Retinal pigment epithelial cell (primary cell): ENCODE results near the gene FGF14.

Source experiments
- DNase-seq: peaks from one replicate; pipeline ENCODE4 v3.0.0-alpha.2; 2010; ENCODE audit warnings: low read depth
- H3K4me3 ChIP-seq: 2 replicates; pipeline ENCODE4 v1.5.1; 2011; ENCODE audit warnings: mild to moderate bottlenecking, low read length, control low read depth, moderate library complexity
- TF ChIP-seq, protein P1 (sequence below): conservative IDR thresholded peaks from 2 replicates; pipeline ENCODE4 v1.5.1; 2011; ENCODE audit warnings: low read depth, low read length, control low read depth, inconsistent platforms

Gene FGF14

DNA sequence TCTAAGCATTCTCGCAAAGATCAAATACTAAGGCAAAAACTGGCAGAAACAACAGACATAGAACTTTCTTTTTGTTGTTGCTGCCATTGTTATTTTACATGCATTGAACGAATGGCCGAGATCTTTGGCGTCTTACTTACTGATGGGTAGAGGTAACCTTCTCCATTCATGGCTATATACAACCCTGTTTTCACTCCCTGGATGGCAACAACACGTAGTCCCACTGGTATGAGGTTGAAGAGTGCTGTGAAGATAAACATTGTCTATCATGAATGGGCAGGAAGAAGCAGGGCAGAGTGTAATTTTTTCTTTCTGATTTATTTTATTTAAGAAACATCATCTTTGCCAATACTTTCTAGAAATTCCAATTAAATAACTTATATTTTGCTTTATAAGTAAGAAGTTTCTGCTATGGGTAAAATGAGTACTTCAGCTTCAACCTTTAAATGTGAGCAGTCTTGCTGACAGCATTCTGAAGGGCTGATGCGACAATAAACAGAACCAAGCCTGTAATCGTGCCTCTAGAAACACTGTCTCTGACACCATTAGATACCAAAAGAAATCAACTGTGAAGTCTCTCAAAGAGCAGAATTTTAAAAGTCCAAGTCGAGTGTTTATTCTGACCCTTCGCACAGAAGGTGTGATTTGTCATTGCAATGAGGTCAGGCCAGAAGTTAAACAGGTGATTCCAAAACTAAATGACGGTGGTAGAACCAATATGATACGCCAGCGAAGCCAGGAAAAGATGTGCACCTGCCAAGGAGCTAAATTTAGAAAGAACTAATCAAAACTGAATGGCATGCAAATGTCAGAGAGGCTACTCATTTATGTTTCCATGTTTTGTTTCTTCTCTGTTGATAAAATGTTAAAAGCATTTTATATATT is 533.0 kb downstream of the FGF14 start:
- no peak overlapping the region for H3K4me3 ChIP-seq
- no peak for DNase-seq
- TF ChIP-seq, protein P1, sequence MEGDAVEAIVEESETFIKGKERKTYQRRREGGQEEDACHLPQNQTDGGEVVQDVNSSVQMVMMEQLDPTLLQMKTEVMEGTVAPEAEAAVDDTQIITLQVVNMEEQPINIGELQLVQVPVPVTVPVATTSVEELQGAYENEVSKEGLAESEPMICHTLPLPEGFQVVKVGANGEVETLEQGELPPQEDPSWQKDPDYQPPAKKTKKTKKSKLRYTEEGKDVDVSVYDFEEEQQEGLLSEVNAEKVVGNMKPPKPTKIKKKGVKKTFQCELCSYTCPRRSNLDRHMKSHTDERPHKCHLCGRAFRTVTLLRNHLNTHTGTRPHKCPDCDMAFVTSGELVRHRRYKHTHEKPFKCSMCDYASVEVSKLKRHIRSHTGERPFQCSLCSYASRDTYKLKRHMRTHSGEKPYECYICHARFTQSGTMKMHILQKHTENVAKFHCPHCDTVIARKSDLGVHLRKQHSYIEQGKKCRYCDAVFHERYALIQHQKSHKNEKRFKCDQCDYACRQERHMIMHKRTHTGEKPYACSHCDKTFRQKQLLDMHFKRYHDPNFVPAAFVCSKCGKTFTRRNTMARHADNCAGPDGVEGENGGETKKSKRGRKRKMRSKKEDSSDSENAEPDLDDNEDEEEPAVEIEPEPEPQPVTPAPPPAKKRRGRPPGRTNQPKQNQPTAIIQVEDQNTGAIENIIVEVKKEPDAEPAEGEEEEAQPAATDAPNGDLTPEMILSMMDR = no peak

GRCh38 chr13:101866889-101867581 is 534.8 kb downstream of the FGF14 start:
- H3K4me3 ChIP-seq = no peak overlapping the region
- no peak for DNase-seq
- TF ChIP-seq, protein P1 = no peak

DNA sequence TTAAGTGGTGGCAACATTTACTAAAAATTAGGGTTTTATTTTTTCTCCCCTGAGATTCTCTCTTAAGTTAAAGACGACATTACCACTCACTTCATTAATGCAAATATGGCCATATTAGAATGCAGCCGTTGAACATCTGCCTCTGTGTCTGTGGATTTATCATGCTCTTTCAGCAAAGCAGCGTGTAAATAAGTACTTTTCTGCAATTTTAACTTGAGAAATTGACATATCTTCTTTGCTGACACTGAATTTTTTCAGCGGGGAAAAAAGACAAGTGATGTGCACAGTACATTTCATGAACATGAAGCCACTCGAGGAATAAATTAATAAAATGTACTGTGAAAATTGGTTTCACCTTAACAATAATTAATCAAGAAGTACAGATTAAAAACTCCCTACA is 543.0 kb downstream of the FGF14 start:
- TF ChIP-seq, protein P1 = no peak

DNA sequence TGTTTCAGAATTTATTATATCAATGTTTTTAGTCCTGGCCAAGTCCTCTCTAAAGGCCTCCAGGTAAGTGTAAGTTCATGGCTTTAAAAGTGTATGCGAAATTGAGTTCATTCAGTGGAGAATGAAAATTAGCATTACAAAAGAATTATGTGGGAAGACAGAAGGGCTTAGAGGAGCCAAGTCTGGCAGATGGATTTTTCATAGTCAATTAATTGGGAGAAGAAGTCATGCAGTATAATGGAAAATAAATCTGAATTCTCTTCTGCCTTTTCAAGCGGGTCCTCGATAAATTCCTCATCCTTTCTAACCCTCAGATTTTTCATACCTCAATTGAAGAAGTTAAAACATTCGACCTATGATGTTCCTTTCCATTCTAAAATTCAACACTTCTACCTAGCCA is 555.1 kb downstream of the FGF14 start:
- TF ChIP-seq, protein P1 = no peak
- H3K4me3 ChIP-seq = no peak overlapping the region
- DNase-seq = no peak

More for the DNA sequence above, 543.0 kb downstream of the FGF14 start:
- no peak overlapping the region for H3K4me3 ChIP-seq
- DNase-seq = no peak

GRCh38 chr13:101846249-101846648 is 555.6 kb downstream of the FGF14 start:
- no peak for DNase-seq
- TF ChIP-seq, protein P1 = no peak
- H3K4me3 ChIP-seq = no peak overlapping the region

DNA sequence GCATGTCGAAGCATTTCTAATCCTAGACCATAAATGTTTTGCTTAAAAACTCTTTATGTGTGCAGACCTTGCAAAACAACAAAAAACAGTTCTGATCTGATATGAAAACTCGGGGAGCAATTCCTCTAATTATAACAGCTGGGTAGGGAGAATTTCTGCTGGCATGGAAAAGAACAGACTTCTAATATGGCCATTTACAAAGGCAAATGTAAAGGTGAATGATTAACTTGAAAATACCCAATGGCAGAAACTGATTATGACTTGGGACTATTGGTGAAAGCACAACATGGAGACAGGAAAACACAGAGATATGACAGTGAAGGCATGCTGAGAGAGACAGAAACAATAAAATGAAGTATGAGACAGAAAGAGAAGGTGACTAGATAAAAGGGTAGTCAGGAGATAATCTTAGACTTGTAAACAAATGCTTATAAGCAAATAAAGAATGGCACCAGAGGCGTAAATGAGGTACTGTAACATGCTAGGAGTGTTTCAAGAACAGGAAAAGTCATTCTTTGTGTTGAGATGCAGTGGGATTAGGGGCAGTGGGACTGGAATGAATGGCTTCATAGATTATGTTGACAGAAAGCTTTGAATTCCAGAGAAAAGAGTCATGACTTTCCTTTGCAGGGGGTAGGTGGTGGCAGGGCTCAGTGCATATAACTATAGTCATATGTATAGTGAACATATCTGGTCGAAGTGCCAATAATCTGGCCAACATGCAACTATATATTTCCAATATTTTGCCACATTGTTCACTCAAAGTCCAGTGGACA is 556.4 kb downstream of the FGF14 start:
- TF ChIP-seq, protein P1 = no peak
- no peak overlapping the region for H3K4me3 ChIP-seq
- DNase-seq = no peak
